Kidney (tissue), 14 donors: ENCODE data around the gene ARID3A. TPM values are rescaled to one million over a fixed set of nuclear protein-coding genes. Genes with fewer than 3 reads are reported as not detected.

ENCODE experiments used
- DNase-seq, 5 donors: peaks; one replicate each; pipeline ENCODE4 v3.0.0-alpha.2; 2013 to 2020
- FAIRE-seq: peaks from 2 replicates; lab custom pipeline; 2012; peaks lifted over from hg19 to GRCh38; lab: Jason Lieb, UNC
- H3K27ac ChIP-seq, 2 donors: one replicate each; pipeline ENCODE4 v1.7.0; 2013; ENCODE audit warnings: low read depth in 2 of 2, low read length in 2 of 2, inconsistent platforms in 1 of 2
- H3K27me3 ChIP-seq: one replicate; pipeline ENCODE4 v1.7.1; 2013; ENCODE audit warnings: low read length, inconsistent platforms; ENCODE audit not compliant: control insufficient read depth, insufficient read depth
- H3K36me3 ChIP-seq, 3 donors: one replicate each; pipeline versions ENCODE4 v1.7.0 to v1.7.1; 2013; ENCODE audit warnings: low read length in 3 of 3, control low read depth in 1 of 3, inconsistent platforms in 1 of 3; ENCODE audit not compliant: insufficient read depth in 3 of 3, control insufficient read depth in 2 of 3
- H3K4me1 ChIP-seq, 3 donors: one replicate each; pipeline versions ENCODE4 v1.7.0 to v1.7.1; 2013; ENCODE audit warnings: low read length in 3 of 3, inconsistent platforms in 1 of 3, low read depth in 1 of 3; ENCODE audit not compliant: control insufficient read depth in 2 of 3, insufficient read depth in 2 of 3
- H3K4me3 ChIP-seq, 3 donors: one replicate each; pipeline versions ENCODE4 v1.7.0 to v1.8.1; 2013; ENCODE audit warnings: low read length in 3 of 3, control low read depth in 1 of 3, inconsistent platforms in 1 of 3
- H3K9ac ChIP-seq, 3 donors: one replicate each; pipeline versions ENCODE4 v1.7.0 to v1.7.1; 2013; ENCODE audit warnings: low read length in 3 of 3, control low read depth in 1 of 3, inconsistent platforms in 1 of 3
- H3K9me3 ChIP-seq, 3 donors: one replicate each; pipeline versions ENCODE4 v1.7.0 to v1.7.1; 2013; ENCODE audit warnings: low read length in 3 of 3, control low read depth in 1 of 3, inconsistent platforms in 1 of 3; ENCODE audit not compliant: control insufficient read depth in 2 of 3, insufficient read depth in 1 of 3
- intact Hi-C: fragments of 100-400 bp; cut with DNase I; formaldehyde crosslinking; loops from one replicate; pipeline ENCODE4 v1.11.1; 2022
- polyA plus RNA-seq: library from polyadenylated mRNA; stranded (reverse); fragments of 350-450 nt; fragmentation: Illumina TruSeq; extraction: RNeasy Lipid Tissue Mini Kit (QIAGEN cat#74804); gene quantifications from one replicate; pipeline ENCODE4 v1.2.3, GENCODE V29; 2014; ENCODE audit warnings: low read depth, low replicate concordance; ENCODE audit not compliant: insufficient read depth
- total RNA-seq: library from RNA; stranded (reverse); fragmentation: NEBNext Ultra II Directional; extraction: Animal tissue kit (Norgen Biotek cat#: 25700); gene quantifications from one replicate; pipeline ENCODE4 v1.2.1, GENCODE V29; 2021
- TF ChIP-seq, protein P1 (sequence below): IDR thresholded peaks from 3 replicates; pipeline ENCODE4 v1.5.1; 2012; ENCODE audit warnings: mild to moderate bottlenecking, moderate library complexity, borderline replicate concordance; ENCODE audit not compliant: insufficient read depth; ENCODE audit errors: extremely low read depth
- donor health status: control.
- donor health status: control.
- donor health status: control.
- donor health status: control.
- donor health status: control.
- donor health status: DM: yes; HTN: yes; CAD: no.
- donor health status: Normal renal cell carcinoma (clear cell type).

Gene ARID3A
- total and polyA plus RNA-seq, 2 donors from 2014 or later = 5.6 to 16.9 TPM

GRCh38 chr19:903266-903797, 22.5 kb upstream of the ARID3A start:
- H3K27ac ChIP-seq = no peak overlapping the region
- no peak overlapping the region for H3K9ac ChIP-seq
- FAIRE-seq (no peak), DNase-seq (peak in 4 of 5 donors; percentile 81 to 92 (median 86))
- H3K27me3 ChIP-seq = no peaks in the 10 kb centered on the region
- intact Hi-C loops = no loop called here
- no peaks in the 10 kb centered on the region for H3K4me1 ChIP-seq
- TF ChIP-seq, protein P1, sequence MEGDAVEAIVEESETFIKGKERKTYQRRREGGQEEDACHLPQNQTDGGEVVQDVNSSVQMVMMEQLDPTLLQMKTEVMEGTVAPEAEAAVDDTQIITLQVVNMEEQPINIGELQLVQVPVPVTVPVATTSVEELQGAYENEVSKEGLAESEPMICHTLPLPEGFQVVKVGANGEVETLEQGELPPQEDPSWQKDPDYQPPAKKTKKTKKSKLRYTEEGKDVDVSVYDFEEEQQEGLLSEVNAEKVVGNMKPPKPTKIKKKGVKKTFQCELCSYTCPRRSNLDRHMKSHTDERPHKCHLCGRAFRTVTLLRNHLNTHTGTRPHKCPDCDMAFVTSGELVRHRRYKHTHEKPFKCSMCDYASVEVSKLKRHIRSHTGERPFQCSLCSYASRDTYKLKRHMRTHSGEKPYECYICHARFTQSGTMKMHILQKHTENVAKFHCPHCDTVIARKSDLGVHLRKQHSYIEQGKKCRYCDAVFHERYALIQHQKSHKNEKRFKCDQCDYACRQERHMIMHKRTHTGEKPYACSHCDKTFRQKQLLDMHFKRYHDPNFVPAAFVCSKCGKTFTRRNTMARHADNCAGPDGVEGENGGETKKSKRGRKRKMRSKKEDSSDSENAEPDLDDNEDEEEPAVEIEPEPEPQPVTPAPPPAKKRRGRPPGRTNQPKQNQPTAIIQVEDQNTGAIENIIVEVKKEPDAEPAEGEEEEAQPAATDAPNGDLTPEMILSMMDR = no peak
- H3K9me3 ChIP-seq = no peaks in the 10 kb centered on the region
- H3K36me3 ChIP-seq = no peaks in the 10 kb centered on the region
- no peak overlapping the region for H3K4me3 ChIP-seq

- DNase-seq (no peak), FAIRE-seq (no peak)
- Histone ChIP-seq H3K27ac (no peak overlapping the region), H3K9me3 (no peaks in the 10 kb centered on the region), H3K9ac (no peak overlapping the region), H3K36me3 (no peaks in the 10 kb centered on the region), H3K4me3 (no peak overlapping the region), H3K27me3 (no peaks in the 10 kb centered on the region), H3K4me1 (no peaks in the 10 kb centered on the region)
- TF ChIP-seq, protein P1 = no peak
- intact Hi-C loops = no loop called here
Measured at GRCh38 chr19:904545-904944, 21.3 kb upstream of the ARID3A start.

GRCh38 chr19:906480-906879, 19.4 kb upstream of the ARID3A start:
- Histone ChIP-seq H3K4me3 (no peak overlapping the region), H3K27ac (no peak overlapping the region), H3K9me3 (no peaks in the 10 kb centered on the region), H3K27me3 (no peaks in the 10 kb centered on the region), H3K9ac (no peak overlapping the region), H3K36me3 (no peaks in the 10 kb centered on the region), H3K4me1 (peaks cover 0 to 2% (median 0%) of the 10 kb centered on the region in 3 donors)
- FAIRE-seq (no peak), DNase-seq (no peak)
- TF ChIP-seq, protein P1 = no peak
- intact Hi-C loops = no loop called here
